OCI-LY7 (cell line): ENCODE results near the gene SIRT3. TPM values are rescaled to one million over a fixed set of nuclear protein-coding genes. Genes with fewer than 3 reads are reported as not detected.
A peak's percentile ranks its signal among the peaks of the same experiment; 100 is the strongest.

ENCODE experiments used
- BruUV-seq: library from RNA; stranded (reverse); fragments of 400-500 nt; replicated peaks from 2 replicates; lab custom pipeline; 2021; lab: Mats Ljungman, UMichigan
- CTCF ChIA-PET: fragments of 300-600 bp; sonication (Branson Sonifier 250); formaldehyde crosslinking; loops from one replicate; lab custom pipeline; 2022; ENCODE audit warnings: antibody characterized with exemption; ENCODE audit not compliant: unreplicated experiment; lab: Charles Lee
- POLR2A ChIA-PET: fragments of 300-600 bp; sonication (Branson Sonifier 250); formaldehyde crosslinking; loops from one replicate; lab custom pipeline; 2022; ENCODE audit warnings: antibody characterized with exemption; lab: Charles Lee
- DNase-seq: peaks from one replicate; pipeline ENCODE4 v3.0.0-alpha.2; 2015; ENCODE audit warnings: low spot score
- H2AFZ ChIP-seq: fragments of 200-600 bp; sonication (generic), shearing (Covaris generic); 2 replicates; pipeline ENCODE4 v1.6.1; 2014; ENCODE audit warnings: mild to moderate bottlenecking, antibody characterized with exemption, low read length, moderate library complexity
- H3K27ac ChIP-seq: fragments of 200-600 bp; sonication (generic); 2 replicates; pipeline ENCODE4 v1.5.1; 2014; ENCODE audit warnings: mixed run types, low read depth, mild to moderate bottlenecking, moderate library complexity, low read length, inconsistent platforms; ENCODE audit not compliant: poor library complexity, severe bottlenecking
- H3K36me3 ChIP-seq: fragments of 200-600 bp; sonication (generic); 2 replicates; pipeline ENCODE4 v1.6.1; 2014; ENCODE audit warnings: mild to moderate bottlenecking, antibody characterized with exemption, low read length, moderate library complexity, mixed read lengths; ENCODE audit not compliant: insufficient read depth
- H3K4me1 ChIP-seq: fragments of 200-600 bp; sonication (generic); 2 replicates; pipeline ENCODE4 v1.5.1; 2014; ENCODE audit warnings: mild to moderate bottlenecking, low read length; ENCODE audit not compliant: insufficient read depth, poor library complexity, severe bottlenecking
- H3K4me2 ChIP-seq: fragments of 200-600 bp; sonication (generic); 2 replicates; pipeline ENCODE4 v1.6.1; 2014; ENCODE audit warnings: mild to moderate bottlenecking, low read length
- H3K4me3 ChIP-seq: fragments of 200-600 bp; sonication (generic); 2 replicates; pipeline ENCODE4 v1.5.1; 2014; ENCODE audit warnings: mild to moderate bottlenecking, low read depth, low read length; ENCODE audit not compliant: poor library complexity, severe bottlenecking
- H3K79me2 ChIP-seq: fragments of 200-600 bp; sonication (generic); 2 replicates; pipeline ENCODE4 v1.6.1; 2016; ENCODE audit warnings: low read depth, mild to moderate bottlenecking, low read length, moderate library complexity, mixed read lengths; ENCODE audit not compliant: insufficient read depth
- H3K9me2 ChIP-seq: fragments of 200-600 bp; sonication (generic); 2 replicates; pipeline ENCODE4 v1.6.1; 2016; ENCODE audit warnings: mild to moderate bottlenecking, low read length, mixed read lengths; ENCODE audit not compliant: insufficient read depth
- H3K9me3 ChIP-seq: fragments of 200-600 bp; sonication (generic); 2 replicates; pipeline ENCODE4 v1.6.1; 2014; ENCODE audit warnings: mild to moderate bottlenecking, mixed run types, low read length, mixed read lengths
- H4K20me1 ChIP-seq: fragments of 200-600 bp; sonication (generic); 2 replicates; pipeline ENCODE4 v1.6.1; 2014; ENCODE audit warnings: mild to moderate bottlenecking, antibody characterized with exemption, low read length, moderate library complexity, mixed read lengths; ENCODE audit not compliant: insufficient read depth
- CTCF ChIP-seq: fragments of 200-600 bp; sonication (generic); conservative IDR thresholded peaks from 2 replicates; pipeline ENCODE4 v1.5.1; 2014; ENCODE audit warnings: mild to moderate bottlenecking, antibody characterized with exemption, low read length, moderate library complexity, mixed read lengths
- EZH2phosphoT487 ChIP-seq: fragments of 200-600 bp; sonication (generic); IDR thresholded peaks from 2 replicates; pipeline ENCODE4 v1.6.1; 2018; ENCODE audit warnings: low read depth, borderline replicate concordance, mild to moderate bottlenecking, mixed run types, antibody characterized with exemption, low read length, moderate library complexity, mixed read lengths
- intact Hi-C: fragments of 100-400 bp; cut with micrococcal nuclease; formaldehyde crosslinking; loops from one replicate; pipeline ENCODE4 v1.10.0; 2022; ENCODE audit not compliant: unreplicated experiment
- total RNA-seq, 2 experiments: library from RNA; depleted of rRNA in 1 of 2; stranded (reverse); fragments of >200 nt in 1 of 2; shearing (Covaris generic) in 1 of 2; gene quantifications; 2 replicates each; pipeline ENCODE4 v1.2.3, GENCODE V29; 2014 to 2022

Gene SIRT3
- total RNA-seq, 2 experiments from 2014 or later = 8.5 to 21.0 TPM

- Histone ChIP-seq H3K36me3 (peaks cover 63% of the 10 kb centered on the region), H3K9me2 (no peaks in the 10 kb centered on the region), H3K4me2 (peak overlapping the region; percentile 90), H3K27ac (peak overlapping the region; percentile 97), H3K4me1 (peaks cover 26% of the 10 kb centered on the region), H3K4me3 (peak overlapping the region; percentile 98), H4K20me1 (no peaks in the 10 kb centered on the region), H2AFZ (peak overlapping the region; percentile 41; the same call in 1 of the 2 replicates), H3K79me2 (peaks cover 36% of the 10 kb centered on the region), H3K9me3 (no peaks in the 10 kb centered on the region)
- intact Hi-C loops = loop anchor here (5.0 kb wide), 3 partner anchors 149 to 299 kb away; partner anchors contain the start of genes PTDSS2 and RNH1
- TF ChIP-seq EZH2phosphoT487 (no peak), CTCF (no peak)
- POLR2A ChIA-PET = interaction anchor here (0.6 to 1.8 kb wide), 6 partner anchors 22 to 334 kb away, joined by 3 to 8 read pairs (median 4); partner anchors contain the start of genes PTDSS2 and SIRT3
- DNase-seq = peak; percentile 89
- BruUV-seq = no TSS peak
- CTCF ChIA-PET = no interaction called here
Measured at GRCh38 chr11:208181-208916, 27.8 kb downstream of the SIRT3 start.

GRCh38 chr11:207863-208180 lies 28.3 kb downstream of the SIRT3 start:
- POLR2A ChIA-PET = interaction anchor here (0.8 to 1.8 kb wide), 6 partner anchors 9 to 241 kb away, joined by 3 to 8 read pairs (median 6); partner anchors contain the start of genes PTDSS2 and SIRT3
- peak; percentile 58 for DNase-seq
- peak overlapping the region; percentile 5; the same call in 1 of the 2 replicates for H2AFZ ChIP-seq
- CTCF ChIA-PET = no interaction called here
- peaks cover 61% of the 10 kb centered on the region for H3K36me3 ChIP-seq
- H3K27ac ChIP-seq = peak overlapping the region; percentile 97
- peaks cover 36% of the 10 kb centered on the region for H3K79me2 ChIP-seq
- intact Hi-C loops = loop anchor here (1.0 to 5.0 kb wide), 5 partner anchors 28 to 299 kb away; partner anchors contain the start of genes PSMD13, PTDSS2, RNH1 and SIRT3
- BruUV-seq = TSS peak; percentile 88
- H3K4me3 ChIP-seq = peak overlapping the region; percentile 98
- no peaks in the 10 kb centered on the region for H4K20me1 ChIP-seq
- no peaks in the 10 kb centered on the region for H3K9me2 ChIP-seq
- no peak for TF ChIP-seq EZH2phosphoT487
- TF ChIP-seq CTCF = no peak
- H3K9me3 ChIP-seq = no peaks in the 10 kb centered on the region
- H3K4me2 ChIP-seq = peak overlapping the region; percentile 90
- peaks cover 26% of the 10 kb centered on the region for H3K4me1 ChIP-seq
